ENCODE data around the gene PCIF1.

DNA sequence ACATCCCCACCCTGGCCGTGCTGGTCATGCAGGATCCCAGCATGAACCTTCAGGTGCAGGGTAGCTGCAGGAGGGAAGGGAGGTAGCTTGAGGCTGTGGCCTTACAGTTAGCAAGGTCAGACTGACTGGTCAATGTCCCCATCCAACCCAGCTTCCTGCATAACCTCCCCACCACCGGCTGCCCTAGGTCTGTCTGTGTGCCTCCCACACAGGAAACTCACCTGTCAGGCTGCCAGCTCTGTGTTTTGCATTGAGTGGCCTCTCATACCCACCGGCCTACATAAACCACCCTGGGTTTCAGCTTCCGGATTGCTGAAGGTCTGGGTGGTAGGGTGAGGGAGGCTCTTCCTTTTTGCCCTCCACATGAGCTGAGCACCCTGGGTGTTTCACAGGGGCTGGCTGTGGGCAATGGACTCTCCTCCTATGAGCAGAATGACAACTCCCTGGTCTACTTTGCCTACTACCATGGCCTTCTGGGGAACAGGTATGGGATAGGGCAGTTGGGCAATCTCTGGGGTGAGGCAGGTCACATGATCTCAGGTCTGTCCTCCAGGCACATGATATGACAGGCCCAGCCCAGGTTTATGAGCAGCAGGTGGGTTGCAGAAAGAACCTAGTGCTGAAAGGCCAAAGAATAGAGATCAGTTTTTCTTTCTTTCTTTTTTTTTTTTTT, 41.5 kb upstream of the PCIF1 start:
- TF ChIP-seq ZNF561 (tag by site-specific recombination; IDR thresholded peaks at IDR 0.05; ENCODE audit: borderline replicate concordance) (no peak), ZNF776 (tag by site-specific recombination; IDR thresholded peaks at IDR 0.05; ENCODE audit: borderline replicate concordance) (no peak), ZNF629 (tag by site-specific recombination; IDR thresholded peaks at IDR 0.05) (no peak), PATZ1 (tag by site-specific recombination; IDR thresholded peaks at IDR 0.05) (no peak), TCF7L2 (IDR thresholded peaks at IDR 0.05; ENCODE audit: borderline replicate concordance, low read depth, low read length) (no peak), KLF8 (tag by site-specific recombination; IDR thresholded peaks at IDR 0.05) (no peak)
- TF ChIP-seq, protein P1, sequence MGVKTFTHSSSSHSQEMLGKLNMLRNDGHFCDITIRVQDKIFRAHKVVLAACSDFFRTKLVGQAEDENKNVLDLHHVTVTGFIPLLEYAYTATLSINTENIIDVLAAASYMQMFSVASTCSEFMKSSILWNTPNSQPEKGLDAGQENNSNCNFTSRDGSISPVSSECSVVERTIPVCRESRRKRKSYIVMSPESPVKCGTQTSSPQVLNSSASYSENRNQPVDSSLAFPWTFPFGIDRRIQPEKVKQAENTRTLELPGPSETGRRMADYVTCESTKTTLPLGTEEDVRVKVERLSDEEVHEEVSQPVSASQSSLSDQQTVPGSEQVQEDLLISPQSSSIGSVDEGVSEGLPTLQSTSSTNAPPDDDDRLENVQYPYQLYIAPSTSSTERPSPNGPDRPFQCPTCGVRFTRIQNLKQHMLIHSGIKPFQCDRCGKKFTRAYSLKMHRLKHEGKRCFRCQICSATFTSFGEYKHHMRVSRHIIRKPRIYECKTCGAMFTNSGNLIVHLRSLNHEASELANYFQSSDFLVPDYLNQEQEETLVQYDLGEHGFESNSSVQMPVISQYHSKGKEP (tag by site-specific recombination; IDR thresholded peaks at IDR 0.05), result no peak
- TF ChIP-seq, protein P2, sequence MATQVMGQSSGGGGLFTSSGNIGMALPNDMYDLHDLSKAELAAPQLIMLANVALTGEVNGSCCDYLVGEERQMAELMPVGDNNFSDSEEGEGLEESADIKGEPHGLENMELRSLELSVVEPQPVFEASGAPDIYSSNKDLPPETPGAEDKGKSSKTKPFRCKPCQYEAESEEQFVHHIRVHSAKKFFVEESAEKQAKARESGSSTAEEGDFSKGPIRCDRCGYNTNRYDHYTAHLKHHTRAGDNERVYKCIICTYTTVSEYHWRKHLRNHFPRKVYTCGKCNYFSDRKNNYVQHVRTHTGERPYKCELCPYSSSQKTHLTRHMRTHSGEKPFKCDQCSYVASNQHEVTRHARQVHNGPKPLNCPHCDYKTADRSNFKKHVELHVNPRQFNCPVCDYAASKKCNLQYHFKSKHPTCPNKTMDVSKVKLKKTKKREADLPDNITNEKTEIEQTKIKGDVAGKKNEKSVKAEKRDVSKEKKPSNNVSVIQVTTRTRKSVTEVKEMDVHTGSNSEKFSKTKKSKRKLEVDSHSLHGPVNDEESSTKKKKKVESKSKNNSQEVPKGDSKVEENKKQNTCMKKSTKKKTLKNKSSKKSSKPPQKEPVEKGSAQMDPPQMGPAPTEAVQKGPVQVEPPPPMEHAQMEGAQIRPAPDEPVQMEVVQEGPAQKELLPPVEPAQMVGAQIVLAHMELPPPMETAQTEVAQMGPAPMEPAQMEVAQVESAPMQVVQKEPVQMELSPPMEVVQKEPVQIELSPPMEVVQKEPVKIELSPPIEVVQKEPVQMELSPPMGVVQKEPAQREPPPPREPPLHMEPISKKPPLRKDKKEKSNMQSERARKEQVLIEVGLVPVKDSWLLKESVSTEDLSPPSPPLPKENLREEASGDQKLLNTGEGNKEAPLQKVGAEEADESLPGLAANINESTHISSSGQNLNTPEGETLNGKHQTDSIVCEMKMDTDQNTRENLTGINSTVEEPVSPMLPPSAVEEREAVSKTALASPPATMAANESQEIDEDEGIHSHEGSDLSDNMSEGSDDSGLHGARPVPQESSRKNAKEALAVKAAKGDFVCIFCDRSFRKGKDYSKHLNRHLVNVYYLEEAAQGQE (tag by site-specific recombination; IDR thresholded peaks at IDR 0.05), result no peak

All from HEK293 (cell line).